ENCODE results near the gene MECR.
A peak's percentile ranks its signal among the peaks of the same experiment; 100 is the strongest.

Gene MECR

DNA sequence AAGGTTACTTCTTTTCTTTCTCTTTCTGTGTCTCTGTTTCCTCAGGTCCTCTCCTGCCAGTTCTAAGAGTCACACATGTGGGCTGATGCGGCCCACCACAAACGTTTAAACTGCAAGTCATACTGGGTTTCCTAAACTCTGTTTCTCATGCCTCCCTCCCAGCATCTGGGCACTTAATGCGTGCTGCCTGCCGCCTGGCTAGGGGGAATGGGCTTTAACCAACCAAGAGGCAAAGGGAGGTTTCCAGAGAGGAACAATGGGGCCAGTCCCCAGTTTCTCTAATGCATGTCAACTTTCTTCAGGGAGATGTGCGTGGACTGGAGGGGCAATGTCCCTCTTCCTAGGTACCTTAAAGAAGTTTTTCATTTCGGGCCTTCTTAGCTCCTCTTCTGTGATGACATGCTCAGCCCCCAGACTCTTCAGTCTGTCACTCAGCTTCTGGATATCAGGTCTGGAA, 29.1 kb downstream of the MECR start:
- DNase-seq = peak in 3 of 4 experiments; percentile 14 to 19 (median 18)

DNA sequence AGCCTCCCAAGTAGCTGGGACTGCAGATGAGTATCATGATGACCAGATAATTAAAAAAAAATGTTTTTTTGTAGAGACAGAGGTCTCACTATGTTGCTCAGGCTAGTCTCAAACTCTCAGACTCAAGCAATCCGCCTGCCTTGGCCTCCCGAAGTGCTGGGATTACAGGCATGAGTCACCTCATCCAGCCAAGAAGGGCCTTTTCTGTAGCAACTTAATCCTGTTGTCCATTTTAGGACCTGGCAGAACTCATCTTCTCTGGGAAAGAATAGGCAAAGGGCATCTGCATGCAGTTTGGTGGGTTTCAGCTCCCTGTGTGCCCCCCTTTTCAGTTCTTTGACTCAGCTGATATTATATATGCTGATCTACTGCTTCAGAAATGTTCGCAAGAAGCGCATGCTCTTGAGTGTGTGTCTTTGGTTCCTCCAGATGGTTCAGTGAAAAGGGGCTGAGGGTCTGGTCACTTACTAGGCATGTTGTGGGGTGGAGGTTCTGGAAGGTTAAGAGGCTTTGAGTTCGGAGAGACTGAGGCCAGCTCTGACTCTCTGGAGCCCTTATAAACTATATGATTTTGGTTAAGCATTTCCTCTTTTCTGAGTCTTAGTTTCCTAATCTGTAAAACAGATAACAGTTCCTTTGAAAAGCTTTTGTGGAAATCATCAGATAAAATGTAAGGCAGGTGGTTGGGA, 29.7 kb downstream of the MECR start:
- DNase-seq = no peak

DNA sequence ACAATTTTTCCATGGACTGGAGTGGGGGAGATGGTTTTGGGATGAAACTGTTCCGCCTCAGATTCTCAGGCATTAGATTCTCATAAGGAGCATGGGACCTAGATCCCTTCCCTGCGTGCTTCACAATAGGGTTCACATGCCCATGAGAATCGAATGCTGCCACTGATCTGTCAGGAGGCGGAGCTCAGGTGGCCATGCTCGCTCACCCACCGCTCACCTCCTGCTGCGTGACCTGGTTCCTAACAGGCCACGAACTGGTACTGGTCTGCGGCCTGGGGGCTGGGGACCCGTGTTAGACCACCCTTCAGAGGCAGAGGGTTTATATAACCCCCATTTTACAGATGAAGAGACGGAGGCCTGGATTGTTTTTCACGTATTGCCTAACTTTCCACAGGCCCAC, 32.7 kb downstream of the MECR start:
- no peak for DNase-seq

GRCh38 chr1:29197590-29197924, 33.2 kb downstream of the MECR start:
- DNase-seq = peak in 1 of 4 experiments; percentile 18

DNA sequence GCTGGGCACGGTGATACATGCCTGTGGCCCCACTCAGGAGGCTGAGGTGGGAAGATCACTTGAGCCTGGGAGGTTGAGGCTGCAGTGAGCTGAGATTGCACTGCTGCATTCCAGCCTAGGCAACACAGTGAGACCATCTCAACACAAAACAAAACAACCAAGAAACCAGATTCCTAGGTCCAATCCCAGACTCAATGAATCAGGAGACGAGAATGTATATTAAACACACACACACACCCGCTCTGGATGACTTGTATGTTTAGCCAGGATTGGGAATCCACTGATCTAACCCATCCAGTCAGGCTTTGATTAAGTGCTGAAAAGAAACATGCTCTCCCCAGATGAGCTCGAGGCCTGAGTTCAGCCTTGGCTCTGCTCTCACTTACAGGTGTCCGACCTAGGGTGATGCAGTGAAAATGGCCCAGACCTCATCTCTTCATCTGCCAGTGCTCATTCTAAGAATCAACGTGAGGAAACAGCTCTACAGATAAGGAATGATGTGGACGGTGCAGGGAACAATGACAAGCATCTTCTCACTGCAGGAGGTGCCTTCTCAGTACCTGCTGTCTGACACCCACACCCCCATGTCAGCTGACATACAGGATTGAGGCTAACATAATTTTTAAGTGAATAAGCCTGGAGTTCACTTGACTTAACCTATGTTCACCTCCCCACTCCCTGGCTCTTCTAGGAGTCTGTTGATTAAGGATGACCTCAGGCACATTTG, 33.7 kb downstream of the MECR start:
- DNase-seq = no peak

- no peak for DNase-seq
Observed at GRCh38 chr1:29195881-29196291, 34.8 kb downstream of the MECR start.

- no peak for DNase-seq
Observed at GRCh38 chr1:29193879-29194455, 36.8 kb downstream of the MECR start.

DNA sequence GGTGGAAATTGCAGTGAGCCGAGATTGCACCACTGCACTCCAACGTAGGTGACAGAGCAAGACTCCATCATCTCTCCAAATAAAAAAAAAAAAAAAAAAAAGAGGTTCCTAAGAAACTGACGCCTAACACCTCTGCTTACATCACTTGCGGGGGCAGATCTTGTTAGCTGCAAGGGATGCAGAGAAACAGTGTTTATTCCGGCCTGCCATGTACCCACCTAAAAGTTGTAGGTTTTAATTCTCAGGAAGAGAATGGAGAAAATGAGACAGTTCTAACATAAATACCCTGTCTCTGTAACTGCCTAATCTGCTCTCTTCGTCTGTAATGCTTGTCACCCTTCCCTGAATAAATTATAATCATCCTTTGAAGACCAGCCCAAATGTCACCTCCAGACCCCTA, 40.0 kb downstream of the MECR start:
- no peak for DNase-seq

- no peak for DNase-seq
Observed at GRCh38 chr1:29186707-29187106, 44.0 kb downstream of the MECR start.

DNA sequence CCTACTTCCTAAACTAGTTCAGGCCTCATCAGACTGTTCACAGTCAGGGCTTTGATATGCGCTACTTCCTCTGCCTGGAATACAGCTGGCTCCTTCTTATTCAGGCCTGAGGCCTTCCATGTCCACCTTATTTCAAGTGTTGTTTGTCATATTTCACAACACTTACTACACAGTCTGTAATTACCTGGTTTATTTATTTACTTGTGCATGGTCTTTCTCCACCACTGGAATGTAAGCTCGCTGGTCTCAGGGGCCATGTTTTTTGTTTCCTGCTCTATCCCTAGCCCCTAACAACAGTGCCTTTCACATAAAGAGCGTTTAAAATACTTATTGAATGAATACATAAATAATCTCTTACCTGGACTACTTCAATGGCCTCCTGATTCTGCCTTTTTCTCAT, 44.5 kb downstream of the MECR start:
- no peak for DNase-seq

DNA sequence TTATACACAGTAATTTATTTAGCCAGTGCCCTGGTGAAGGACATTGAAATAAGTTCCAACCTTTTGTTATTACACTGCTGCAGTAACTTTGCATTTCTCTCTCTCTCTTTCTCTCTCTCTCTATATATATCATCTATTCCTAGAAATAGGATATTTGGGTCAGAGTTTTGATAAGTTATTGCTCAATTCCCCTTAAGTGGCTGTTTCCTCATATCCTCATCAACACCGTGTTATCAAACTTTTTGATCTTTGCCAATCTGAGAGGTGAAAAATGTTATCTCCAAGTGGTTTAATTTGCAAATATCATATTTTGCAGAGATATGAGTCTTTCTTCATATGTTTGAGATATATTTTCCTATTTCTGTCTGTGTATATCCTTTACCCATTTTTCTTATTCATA, 47.4 kb downstream of the MECR start:
- no peak for DNase-seq

- peak; percentile 99 to 100 (median 99) for DNase-seq
Observed at GRCh38 chr1:29181413-29182225, 49.1 kb downstream of the MECR start, which contains the start of gene SRSF4. Gene SRSF4 (minus strand): TSS chr1:29181900. CDS start chr1:29181752, 148 bp downstream.

- DNase-seq = peak in 2 of 4 experiments; percentile 30 to 36
Observed at GRCh38 chr1:29180497-29181412, 50.0 kb downstream of the MECR start.

DNA sequence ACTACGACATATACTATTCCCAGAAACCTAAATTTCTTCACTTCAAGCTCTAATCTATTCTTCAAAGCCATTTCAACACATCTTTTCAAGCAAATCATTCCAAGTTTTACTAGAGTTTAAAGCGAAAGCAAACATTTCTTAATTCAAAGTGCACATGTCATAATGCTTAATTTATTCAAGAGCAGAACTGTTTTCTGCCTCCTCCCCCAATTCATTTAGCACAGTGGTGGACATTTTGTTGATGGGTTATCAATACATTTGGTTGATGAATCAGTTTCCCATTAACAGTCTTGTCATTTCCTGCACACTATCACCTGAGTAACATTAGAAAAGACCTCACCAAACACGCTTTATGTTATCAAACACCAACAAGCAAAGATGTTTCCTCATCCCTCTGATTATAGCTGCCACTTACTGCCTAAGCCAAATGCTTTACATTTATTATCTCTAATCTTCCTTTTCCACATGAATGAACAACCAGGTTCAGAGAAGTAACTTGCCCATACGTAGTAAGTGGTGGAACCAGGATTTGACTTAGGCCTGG, 51.0 kb downstream of the MECR start:
- peak in 1 of 4 experiments; percentile 23 for DNase-seq

- no peak for DNase-seq
Observed at GRCh38 chr1:29177022-29177705, 53.6 kb downstream of the MECR start.

GRCh38 chr1:29176576-29176975, 54.2 kb downstream of the MECR start:
- no peak for DNase-seq

- no peak for DNase-seq
Observed at GRCh38 chr1:29172415-29172939, 58.3 kb downstream of the MECR start.

GRCh38 chr1:29171521-29171920, 59.2 kb downstream of the MECR start:
- DNase-seq = no peak

DNA sequence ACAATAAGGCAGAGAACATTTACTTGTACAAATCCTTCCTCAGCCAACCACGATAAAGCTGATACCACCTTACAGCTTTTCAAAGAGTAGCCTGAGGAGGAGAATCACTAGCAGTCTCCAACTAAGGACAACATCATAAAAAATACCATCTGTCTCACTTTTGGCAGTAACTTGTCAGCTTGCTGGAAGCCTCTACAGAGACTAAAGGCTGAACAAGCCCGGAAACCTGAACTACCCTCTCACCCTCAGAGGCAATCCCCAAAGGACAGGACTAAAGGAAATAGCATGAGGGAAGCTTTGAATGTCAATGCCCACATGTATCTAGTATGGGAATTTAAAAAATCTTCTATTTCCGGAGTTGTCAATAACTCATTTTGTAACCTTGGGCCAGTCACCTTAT, 59.6 kb downstream of the MECR start:
- no peak for DNase-seq

DNA sequence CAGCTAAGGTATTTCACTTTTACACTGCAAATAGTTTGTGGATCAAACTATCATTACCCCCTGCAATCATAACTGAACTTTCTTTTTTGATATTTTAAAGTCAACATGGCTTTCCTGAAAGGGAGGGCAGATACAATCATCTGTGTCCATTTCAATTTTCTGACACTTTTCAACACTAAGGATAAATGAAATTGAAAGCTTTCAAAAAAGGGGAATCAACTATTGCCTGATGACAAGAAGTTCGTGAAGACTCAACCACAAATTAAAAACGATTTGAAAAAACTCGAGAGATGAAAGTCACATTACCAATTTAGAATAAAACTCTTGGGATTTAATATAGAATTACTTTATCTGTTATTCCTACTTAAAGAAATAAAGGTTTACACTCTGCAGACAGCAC, 60.8 kb downstream of the MECR start:
- DNase-seq = peak in 1 of 4 experiments; percentile 21

DNA sequence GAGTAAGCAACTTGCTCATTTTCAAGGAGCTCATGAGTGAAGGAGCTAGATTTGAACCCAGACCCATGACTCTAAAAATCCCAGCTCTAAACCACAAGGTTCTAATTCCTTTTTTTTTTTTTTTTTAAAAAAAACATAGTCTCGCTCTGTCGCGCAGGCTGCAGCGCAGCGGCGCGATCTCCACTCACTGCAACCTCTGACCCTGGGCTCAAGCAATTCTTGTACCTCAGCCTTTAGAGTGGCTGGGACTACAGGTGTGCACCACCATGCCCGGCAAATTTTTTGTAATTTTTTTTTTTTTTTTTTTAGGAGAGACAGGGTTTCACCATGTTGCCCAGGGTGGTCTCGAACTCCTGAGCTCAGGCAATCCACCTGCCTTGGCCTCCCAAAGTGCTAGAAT, 62.8 kb downstream of the MECR start:
- no peak for DNase-seq
